NCI-H82 treated with DMSO at 0.1 percent for 48 hours (cell line): Measurements from ENCODE around the gene MAPK1.
A peak's percentile ranks its signal among the peaks of the same experiment; 100 is the strongest.
"Not testable (repeated sequence)": the region's sequence is repeated elsewhere in the genome, so short reads cannot be mapped to it uniquely, and the experiment has no call there.

Experiments used
- DNase-seq: peaks from one replicate; lab custom pipeline; 2025; ENCODE audit not compliant: unreplicated experiment; lab: John Stamatoyannopoulos, UW

The MAPK1 gene

DNA sequence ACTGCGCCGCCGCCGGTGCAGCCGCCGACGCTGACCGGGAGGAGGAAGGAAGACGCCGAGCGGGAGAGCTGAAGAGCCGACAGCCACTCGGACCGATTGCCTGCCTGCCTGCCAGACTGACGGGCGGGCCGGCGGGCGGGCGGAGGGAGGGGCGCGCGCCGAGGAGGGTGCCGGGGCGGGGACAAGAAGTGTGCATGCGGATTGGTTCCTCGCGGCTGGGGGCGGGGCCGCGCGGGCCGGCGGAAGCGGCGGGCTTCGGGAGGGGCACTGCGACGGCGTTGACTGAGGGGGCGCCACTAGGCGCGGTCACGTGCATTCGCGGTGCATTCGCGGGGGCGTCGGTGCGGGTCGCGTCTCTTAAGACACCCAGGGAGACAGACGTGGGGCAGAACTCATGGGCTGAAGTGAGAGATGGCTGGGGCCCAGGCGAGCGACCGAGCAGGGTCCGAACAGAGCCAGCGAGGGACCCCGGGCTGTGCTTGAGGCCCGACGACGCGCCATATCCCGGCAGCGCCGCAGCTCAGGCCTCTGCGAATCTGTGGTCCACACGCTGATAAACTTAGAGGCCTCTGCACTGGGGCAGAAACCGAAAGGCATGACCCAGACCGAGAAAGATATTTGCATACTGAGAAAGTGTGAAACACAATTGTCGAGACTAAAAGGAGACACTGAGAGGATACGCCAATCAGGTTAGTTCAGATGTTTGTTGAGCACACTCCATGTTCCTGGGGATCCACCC is at the start of gene MAPK1:
MAPK1 (minus strand) TSS at position 118 of the 739 bp plus-strand sequence. CDS start 205 bp downstream, outside the sequence.
- DNase-seq: peak; percentile 59

DNA sequence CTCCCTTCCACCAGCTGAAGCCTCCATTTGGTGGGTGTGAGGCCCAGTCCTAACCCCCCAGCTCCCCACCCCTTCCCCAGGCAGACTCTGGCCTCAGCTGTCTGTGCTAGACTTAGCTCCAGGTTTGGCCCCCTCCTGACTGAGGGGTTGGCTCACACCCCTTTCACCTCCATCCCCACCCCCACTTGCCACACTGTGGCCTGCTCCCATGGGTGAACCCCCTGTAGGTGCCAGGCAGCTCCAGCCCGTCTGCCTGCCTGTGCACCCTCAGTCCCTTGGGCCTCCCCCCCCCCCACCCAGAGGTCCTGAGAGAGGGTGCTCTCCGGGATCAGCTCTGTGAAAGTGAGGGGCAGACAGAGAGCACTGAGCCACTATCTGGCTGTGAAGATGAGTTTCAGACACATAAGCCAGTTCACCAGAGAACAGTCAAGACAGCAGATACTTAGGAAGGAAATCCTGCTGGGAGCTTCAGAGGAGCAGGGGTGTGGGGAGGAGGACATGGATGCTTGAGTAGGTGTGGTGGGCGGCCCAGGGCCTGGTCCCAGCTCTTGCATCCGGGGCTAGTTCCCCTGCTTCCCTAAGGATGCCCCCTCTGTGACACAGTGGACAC is 49.0 kb upstream of the MAPK1 start:
- no peak for DNase-seq

DNA sequence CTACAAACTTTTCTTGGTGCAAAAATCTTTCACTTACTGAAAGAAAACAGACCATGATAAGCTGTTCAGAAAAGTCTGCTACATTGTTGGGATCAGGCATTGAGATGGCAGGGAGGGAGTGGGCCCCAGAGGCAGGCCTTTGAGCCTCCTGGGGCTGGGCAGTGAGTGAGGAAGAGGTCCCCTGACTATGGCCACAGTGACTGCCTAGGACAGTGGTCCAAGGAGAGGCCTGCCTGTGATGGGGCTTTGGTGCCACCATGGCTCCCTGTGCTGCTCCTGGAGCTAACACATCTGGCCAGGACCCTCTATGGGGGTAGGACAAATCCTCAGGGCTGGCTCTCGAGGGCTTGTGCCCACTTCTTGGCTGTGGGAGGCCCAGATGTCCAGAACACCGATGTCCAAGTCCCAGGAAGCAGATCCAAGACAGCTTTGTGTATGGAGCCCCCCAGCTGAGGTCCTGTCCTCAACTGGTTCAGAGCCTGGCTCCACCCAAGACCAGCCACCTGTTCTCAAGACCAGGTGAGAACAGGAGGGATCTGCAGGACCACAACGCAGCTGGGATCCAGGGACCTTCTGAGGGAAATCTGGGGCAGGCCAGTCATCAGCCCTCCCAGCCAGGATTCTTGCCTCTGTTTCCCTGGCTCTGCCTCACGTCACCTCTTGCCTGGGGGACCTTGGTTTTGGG is 48.3 kb upstream of the MAPK1 start:
- no peak for DNase-seq

GRCh38 chr22:21914033-21914642 is 46.7 kb upstream of the MAPK1 start:
- not testable (repeated sequence) for DNase-seq

GRCh38 chr22:21910367-21910766 is 42.9 kb upstream of the MAPK1 start:
- DNase-seq: not testable (repeated sequence)

GRCh38 chr22:21909871-21910270 is 42.4 kb upstream of the MAPK1 start:
- DNase-seq: no peak

DNA sequence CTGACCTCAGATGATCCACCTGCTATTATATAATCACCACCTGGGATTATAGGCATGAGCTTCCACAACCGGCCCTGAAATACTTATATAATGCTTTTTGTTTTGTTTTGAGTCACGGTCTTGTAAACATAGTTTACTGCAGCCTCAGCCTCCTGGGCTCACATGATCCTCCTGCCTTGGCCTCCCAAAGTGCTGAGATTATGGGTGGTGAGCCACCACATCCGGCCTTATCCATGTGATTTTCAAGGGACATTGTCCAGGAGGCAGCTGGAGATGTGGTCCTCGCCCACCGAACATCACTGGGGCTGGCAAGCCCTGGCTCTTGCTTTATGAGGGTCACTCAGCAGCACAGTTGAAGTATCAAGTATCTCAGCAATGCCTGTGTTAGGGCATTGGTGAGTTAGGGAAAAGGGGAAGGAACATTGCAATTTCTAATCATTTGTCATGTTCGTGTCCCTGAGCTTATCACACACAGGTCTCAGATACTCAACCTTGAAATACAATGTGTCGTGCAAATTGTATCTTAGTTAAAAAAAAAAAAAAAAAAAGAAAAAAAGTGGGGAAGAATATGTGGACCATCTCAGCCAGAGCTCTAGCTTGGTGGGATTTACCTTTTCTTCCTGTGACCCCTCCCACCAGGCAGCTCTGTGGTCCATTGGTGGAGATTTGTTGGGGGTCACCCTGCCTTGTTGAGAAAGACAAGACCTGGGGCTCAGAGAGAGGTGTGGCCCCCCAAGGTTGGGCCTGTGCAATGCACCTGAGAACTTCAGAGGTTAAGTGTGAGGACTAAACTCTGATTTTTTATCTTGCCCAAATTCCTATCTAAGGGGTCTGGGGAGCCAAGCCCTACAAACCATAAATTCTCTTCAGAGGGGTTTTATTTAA is 40.4 kb upstream of the MAPK1 start:
- DNase-seq: no peak

DNA sequence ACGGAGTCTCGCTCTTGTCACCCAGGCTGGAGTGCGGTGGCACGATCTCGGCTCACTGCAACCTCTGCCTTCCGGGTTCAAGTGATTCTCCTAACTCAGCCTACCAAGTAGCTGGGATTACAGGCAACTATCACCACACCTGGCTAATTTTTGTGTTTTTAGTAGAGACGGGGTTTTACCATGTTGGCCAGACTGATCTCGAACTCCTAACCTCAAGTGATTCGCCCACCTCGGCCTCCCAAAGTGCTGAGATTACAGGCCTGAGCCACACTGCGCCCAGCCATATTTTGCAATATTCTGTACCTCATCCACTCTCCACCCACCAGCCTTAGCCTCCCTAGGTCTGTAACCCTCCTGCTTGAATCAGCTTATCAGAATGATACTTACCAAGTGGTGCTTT is 37.8 kb upstream of the MAPK1 start:
- not testable (repeated sequence) for DNase-seq

DNA sequence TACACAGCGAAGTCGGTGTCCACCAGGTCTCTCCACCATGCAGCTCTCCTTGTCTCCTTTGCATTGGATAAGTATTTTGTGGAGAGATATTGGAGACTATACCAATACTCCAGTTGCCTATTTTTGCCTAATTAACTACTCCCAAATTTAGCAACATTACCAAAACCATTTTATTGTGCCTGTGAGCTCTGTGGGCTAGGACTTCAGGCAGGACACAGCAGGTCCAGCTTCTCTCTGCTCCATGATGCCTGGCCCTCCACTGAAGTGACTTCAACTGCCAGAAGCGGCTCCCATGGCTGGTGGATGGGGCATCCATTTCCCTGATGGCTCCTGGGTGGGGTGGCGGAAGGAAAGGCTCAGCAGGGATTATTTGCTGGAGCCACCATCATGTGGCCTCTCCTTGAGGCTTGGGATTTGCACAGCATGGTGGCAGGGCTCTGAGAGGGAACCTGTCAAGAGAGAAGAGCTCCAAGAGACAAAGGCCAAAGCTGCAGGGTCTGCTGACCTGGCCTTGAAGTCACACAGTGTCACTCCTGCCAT is 36.9 kb upstream of the MAPK1 start:
- no peak for DNase-seq

- DNase-seq: no peak
Observed at GRCh38 chr22:21903283-21903682, 35.8 kb upstream of the MAPK1 start.

GRCh38 chr22:21902296-21903087 is 35.0 kb upstream of the MAPK1 start:
- DNase-seq: no peak

DNA sequence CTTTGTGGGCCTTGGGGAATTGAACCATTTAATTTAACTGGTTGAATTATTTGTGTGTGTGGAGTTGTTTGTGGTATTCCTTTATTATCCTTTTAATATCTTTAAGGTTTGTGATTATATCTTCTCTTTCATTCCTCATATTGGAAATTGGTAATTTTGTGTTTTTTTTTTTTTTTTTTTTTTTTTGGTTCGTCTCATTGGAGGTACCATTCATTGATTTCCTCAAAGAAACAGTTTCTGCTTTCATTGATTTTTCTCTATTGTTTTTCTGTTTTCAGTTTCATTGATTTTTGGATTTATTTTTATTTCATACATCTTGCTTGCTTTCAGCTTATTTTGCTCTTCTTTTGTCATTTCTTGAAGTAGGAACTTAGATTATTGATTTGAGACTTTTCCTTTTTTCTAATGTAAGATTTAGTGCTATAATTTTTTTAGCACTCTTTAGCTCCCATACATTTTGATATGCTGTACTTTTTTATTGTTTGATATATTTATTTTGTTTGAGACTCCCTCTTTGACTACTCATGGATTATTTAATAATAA is 31.0 kb upstream of the MAPK1 start:
- no peak for DNase-seq

DNA sequence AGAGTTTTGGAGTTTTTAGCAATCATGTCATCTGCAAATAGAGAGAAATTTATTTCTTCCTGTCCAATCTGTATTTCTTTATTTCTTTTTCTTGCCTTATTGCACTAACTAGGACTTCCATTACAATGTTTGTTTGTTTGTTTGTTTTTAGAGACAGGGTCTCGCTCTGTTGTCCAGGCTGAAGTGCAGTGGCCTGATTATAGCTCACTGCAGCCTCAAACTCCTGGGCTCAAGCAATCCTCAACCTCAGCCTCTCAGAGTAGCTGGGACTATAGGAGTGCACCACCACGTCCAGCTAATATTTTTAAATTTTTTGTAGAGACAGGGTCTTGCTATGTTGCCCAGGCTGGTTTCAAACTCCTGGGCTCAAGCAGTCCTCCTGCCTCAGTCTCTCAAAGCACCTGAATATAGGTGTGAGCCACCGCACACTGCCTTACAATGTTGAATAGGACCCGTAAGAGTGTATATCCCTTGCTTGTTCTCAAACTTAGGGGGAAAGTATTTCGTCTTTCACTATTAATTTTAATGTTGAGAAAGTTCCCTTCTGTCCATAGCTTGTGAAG is 29.6 kb upstream of the MAPK1 start:
- DNase-seq: no peak

GRCh38 chr22:21896275-21896674 is 28.8 kb upstream of the MAPK1 start:
- not testable (repeated sequence) for DNase-seq

GRCh38 chr22:21894799-21895198 is 27.4 kb upstream of the MAPK1 start:
- no peak for DNase-seq

DNA sequence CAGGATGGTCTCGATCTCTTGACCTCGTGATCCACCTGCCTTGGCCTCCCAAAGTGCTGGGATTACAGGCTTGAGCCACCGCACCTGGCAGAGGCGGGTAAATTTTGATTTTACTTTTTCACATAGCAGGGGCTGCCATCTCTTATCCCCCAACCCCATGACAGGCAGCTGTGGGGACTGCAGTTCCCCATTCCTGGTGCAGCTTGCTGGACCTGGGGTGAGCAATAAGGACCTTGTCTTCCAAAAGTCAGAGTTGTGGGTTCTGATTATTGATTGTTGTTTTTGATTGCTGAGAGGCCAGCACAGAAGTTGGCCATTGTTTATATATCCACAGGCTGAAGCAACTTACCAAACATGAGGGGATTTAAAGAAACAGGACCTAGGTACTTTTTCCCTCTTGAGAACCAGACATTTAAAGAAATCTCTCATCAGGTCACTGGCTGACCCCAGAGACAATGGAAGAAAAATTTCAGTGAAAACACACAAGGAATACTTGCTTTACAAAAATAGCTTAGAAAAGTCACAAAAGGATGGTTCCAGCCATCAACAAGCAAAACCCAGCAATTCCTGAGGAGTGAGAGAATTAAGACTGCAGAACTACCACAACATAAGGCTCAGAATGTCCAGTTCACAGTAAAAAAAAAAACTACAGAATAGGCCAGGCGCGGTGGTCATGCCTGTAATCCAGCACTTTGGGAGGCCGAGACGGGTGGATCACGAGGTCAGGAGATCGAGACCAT is 22.0 kb upstream of the MAPK1 start:
- no peak for DNase-seq

GRCh38 chr22:21887841-21888240 is 20.4 kb upstream of the MAPK1 start:
- DNase-seq: no peak

- not testable (repeated sequence) for DNase-seq
Observed at GRCh38 chr22:21883930-21884329, 16.5 kb upstream of the MAPK1 start.
